Measurements from ENCODE around the gene VPS52.
A peak's percentile ranks its signal among the peaks of the same experiment; 100 is the strongest.
"Not testable (repeated sequence)": the region's sequence is repeated elsewhere in the genome, so short reads cannot be mapped to it uniquely, and the experiment has no call there.

Gene VPS52

DNA sequence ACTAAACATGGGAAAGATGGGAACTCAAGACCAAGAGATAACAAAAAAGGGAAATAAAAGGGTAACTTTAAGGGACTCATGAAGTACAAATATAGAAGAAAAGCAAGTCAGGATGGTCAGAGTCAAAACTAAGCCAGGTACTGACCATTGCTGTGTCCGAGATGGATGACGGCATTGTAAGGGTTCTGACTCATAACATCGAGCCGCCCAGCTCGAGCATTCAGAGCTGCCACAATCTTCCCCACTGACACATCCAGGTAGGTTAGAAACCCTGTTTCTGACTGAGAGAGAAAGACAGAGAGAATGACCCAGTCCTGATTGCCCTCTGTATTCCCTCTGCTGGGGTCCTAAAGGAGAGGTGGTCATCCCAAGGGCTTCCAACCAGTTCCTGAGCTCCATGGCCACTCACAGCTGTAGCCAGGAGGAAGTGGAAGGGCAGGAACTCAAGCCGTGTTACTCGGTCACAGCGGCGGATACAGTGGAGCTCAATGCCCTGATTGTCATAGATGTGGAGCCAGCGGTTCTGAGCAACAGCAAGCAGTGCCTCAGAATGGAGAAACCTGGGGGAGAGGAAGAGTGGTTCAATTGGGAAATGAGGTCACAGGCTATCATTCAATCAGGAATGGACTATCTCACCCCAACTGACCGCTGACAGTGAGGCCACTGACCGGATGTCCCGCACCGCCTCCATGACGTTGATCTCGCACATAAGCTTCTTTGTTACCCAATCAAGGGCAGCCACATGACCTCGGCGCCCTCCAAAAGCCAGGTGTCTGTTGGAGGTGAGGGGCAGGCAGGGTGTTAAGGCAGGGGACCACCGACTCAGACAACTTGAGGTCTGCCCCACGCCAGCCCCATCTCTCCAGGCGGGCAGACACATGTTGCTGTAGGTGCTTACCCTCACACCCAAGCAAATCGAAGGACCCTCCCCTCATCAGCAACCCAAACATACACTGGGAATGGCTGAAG is 15.6 kb upstream of the VPS52 start:
- H3K4me3 ChIP-seq (ENCODE audit: low read length) = no peak overlapping the region
- DNase-seq (ENCODE audit: low read depth) = no peak
- TF ChIP-seq, protein P1, sequence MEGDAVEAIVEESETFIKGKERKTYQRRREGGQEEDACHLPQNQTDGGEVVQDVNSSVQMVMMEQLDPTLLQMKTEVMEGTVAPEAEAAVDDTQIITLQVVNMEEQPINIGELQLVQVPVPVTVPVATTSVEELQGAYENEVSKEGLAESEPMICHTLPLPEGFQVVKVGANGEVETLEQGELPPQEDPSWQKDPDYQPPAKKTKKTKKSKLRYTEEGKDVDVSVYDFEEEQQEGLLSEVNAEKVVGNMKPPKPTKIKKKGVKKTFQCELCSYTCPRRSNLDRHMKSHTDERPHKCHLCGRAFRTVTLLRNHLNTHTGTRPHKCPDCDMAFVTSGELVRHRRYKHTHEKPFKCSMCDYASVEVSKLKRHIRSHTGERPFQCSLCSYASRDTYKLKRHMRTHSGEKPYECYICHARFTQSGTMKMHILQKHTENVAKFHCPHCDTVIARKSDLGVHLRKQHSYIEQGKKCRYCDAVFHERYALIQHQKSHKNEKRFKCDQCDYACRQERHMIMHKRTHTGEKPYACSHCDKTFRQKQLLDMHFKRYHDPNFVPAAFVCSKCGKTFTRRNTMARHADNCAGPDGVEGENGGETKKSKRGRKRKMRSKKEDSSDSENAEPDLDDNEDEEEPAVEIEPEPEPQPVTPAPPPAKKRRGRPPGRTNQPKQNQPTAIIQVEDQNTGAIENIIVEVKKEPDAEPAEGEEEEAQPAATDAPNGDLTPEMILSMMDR (conservative IDR thresholded peaks at IDR 0.05; ENCODE audit: low read depth, low read length) = no peak

DNA sequence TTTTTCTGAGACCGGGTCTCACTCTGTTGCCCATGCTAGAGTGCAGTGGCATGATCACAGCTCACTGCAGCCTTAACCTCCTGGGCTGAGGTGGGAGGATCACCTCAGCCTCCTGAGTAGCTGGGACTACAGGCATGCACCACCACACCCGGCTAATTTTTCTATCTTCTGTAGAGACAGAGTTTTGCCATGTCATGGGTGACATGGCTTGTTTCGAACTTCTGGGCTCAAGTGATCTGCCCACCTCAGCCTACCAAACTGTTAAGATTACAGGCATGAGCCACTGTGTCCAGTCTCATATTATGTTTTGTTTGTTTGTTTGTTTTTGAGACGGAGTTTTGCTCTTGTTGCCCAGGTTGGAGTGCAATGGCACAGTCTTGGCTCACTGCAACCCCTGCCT is 13.5 kb upstream of the VPS52 start:
- DNase-seq (ENCODE audit: low read depth); H3K4me3 ChIP-seq (ENCODE audit: low read length): not testable (repeated sequence)

DNA sequence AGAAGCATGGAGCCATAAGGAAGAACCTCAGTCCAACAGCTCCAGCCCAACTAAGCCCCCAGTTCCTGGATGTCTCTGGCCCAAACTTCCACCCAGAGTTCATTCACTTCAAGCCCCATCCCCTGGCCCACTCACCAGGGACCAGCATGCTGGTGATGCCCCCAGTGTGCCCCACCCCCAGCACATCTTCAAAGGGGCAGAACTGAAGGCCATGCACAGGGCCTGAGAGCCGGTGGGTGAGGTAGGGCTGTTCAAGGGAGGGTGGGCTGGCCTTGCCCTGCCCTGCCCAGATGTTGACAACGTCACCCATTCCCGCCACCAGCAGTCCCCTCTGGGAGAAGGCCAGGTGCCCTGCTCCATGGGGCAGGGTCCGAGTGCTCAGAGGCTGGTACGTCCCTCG is 8.9 kb upstream of the VPS52 start:
- DNase-seq (ENCODE audit: low read depth) = no peak
- H3K4me3 ChIP-seq (ENCODE audit: low read length) = no peak overlapping the region
- TF ChIP-seq, protein P1 (conservative IDR thresholded peaks at IDR 0.05; ENCODE audit: low read depth, low read length) = no peak

DNA sequence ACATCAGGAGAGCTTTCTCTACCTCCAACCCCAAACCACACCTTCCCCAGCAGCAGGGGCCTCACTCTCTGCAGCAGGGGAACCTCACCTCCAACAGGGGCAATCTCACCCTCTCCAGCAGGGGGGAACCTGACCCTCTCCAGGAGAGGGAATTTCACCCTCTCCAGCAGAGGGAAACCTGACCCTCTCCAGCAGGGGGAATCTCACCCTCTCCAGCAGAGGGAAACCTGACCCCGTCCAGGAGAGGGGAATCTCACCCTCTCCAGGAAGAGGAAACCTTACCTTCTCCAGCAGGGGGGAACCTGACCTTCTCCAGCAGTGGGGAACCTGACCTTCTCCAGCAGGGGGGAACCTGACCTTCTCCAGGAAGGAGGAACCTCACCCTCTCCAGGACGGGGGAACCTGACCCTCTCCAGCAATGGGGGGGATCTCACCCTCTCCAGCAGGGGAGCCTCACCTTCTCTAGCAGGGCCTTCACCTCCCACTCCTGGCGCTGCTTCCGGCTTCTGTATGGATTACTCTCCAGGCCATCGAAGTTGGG is 8.4 kb upstream of the VPS52 start:
- TF ChIP-seq, protein P1 (conservative IDR thresholded peaks at IDR 0.05; ENCODE audit: low read depth, low read length) = peak; percentile 85
- no peak overlapping the region for H3K4me3 ChIP-seq (ENCODE audit: low read length)
- DNase-seq (ENCODE audit: low read depth) = no peak

DNA sequence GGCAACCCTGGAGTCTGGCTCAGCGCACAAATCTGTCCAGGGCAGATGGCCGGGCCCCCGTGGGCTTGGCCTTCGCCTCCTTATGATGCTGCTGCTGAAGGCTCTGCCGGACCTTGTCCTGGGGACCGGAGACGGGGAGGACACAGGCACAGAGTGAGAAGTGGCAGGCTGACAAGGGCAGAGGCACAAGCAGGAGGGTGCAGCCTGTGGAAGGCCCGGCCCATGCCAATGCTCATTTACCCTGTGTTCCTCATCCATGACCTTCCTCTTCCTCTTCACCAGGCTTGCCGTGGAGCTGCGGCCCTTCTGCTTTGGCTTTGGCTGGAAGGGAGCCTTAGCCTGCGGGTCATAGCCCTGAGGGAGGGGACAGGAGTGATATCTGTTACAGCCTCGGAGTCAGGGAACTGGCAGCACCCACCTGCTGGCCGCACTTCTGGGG is 7.6 kb upstream of the VPS52 start:
- TF ChIP-seq, protein P1 (conservative IDR thresholded peaks at IDR 0.05; ENCODE audit: low read depth, low read length) = no peak
- DNase-seq (ENCODE audit: low read depth) = no peak
- H3K4me3 ChIP-seq (ENCODE audit: low read length) = no peak overlapping the region

DNA sequence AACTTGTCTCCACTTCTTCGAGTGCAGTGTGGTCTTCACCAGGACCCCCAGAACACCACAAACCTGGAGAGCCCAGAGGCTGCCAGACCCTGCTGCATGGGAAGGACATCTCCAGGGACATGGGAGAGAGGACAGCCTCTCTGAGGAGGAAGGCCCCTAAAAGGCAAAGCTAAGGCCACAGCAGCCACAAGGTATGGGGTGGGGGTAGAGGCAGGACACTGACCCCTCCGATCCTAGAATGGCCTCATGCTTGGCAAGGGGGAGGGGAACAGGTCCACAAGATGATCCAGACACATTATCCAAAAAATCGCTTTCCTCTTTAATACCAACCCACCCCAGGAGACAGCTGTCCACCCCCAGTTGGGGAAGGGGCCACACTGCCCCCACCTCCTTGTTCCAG is 7.1 kb upstream of the VPS52 start:
- no peak overlapping the region for H3K4me3 ChIP-seq (ENCODE audit: low read length)
- no peak for DNase-seq (ENCODE audit: low read depth)
- TF ChIP-seq, protein P1 (conservative IDR thresholded peaks at IDR 0.05; ENCODE audit: low read depth, low read length) = no peak

DNA sequence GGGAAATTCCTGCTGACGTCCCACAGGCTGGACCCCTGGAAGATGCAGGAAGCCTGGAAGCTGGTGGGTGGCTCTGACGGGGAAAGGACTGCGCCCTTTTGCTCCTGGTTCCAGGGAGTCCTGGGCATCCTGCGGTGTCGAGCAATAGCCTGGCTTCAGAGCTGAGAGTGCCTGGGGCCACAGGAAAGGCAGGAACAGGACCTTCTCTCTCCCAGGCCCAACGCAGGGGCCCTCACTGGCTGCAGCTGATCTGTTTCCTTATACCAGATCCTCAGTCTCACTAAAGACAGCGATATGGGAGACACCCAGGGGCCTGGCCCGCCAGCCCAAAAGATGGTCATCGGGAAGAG is 6.7 kb upstream of the VPS52 start:
- no peak for DNase-seq (ENCODE audit: low read depth)
- TF ChIP-seq, protein P1 (conservative IDR thresholded peaks at IDR 0.05; ENCODE audit: low read depth, low read length) = no peak
- no peak overlapping the region for H3K4me3 ChIP-seq (ENCODE audit: low read length)

Data from retinal pigment epithelial cell (primary cell).